ENCODE data around the gene CHAT. TPM values are rescaled to one million over a fixed set of nuclear protein-coding genes. Genes with fewer than 3 reads are reported as not detected.

The CHAT gene
- total RNA-seq, 2 experiments from 2014 or later = not detected

GRCh38 chr10:49662169-49662830 is 48.5 kb downstream of the CHAT start:
- H3K9me3 Mint-ChIP-seq = peaks cover 4% of the 10 kb centered on the region

DNA sequence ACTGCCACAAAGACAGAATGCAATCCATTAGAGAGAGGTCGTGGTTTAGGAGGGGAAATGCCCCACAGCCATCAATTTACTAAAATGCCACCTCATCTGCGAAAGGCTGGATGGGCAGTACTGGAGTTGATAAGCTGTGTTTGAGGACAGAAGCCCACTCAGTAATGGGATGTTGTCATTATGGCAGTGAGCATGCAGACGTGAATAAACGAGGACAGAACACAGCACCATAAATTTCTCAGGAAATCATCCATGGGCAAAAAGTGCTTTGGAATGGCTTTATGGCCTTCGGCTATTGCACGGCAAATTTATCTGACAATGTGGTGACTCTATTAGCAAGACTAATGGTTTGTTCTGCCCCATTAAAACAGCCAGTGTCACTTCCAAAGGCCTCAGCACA is 49.8 kb downstream of the CHAT start:
- intact Hi-C loops (cut with micrococcal nuclease) = no loop called here
- H3K4me1 Mint-ChIP-seq (ENCODE audit: low read depth) = no peaks in the 10 kb centered on the region
- TF ChIP-seq, protein P1, sequence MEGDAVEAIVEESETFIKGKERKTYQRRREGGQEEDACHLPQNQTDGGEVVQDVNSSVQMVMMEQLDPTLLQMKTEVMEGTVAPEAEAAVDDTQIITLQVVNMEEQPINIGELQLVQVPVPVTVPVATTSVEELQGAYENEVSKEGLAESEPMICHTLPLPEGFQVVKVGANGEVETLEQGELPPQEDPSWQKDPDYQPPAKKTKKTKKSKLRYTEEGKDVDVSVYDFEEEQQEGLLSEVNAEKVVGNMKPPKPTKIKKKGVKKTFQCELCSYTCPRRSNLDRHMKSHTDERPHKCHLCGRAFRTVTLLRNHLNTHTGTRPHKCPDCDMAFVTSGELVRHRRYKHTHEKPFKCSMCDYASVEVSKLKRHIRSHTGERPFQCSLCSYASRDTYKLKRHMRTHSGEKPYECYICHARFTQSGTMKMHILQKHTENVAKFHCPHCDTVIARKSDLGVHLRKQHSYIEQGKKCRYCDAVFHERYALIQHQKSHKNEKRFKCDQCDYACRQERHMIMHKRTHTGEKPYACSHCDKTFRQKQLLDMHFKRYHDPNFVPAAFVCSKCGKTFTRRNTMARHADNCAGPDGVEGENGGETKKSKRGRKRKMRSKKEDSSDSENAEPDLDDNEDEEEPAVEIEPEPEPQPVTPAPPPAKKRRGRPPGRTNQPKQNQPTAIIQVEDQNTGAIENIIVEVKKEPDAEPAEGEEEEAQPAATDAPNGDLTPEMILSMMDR (IDR thresholded peaks at IDR 0.05) = no peak
- DNase-seq (no peak), ATAC-seq (no peak)
- H3K27ac Mint-ChIP-seq = no peak overlapping the region
- peaks cover 2% of the 10 kb centered on the region for H3K27me3 Mint-ChIP-seq
- POLR2A ChIA-PET = no interaction called here
- H3K9me3 Mint-ChIP-seq = peaks cover 4% of the 10 kb centered on the region
- H3K4me3 Mint-ChIP-seq = no peak overlapping the region
- CTCF ChIA-PET = no interaction called here
- peaks cover 3% of the 10 kb centered on the region for H3K36me3 Mint-ChIP-seq (ENCODE audit: low read depth)

More at GRCh38 chr10:49662169-49662830, 48.5 kb downstream of the CHAT start:
- Mint-ChIP-seq H3K27me3 (peaks cover 2% of the 10 kb centered on the region), H3K4me1 (ENCODE audit: low read depth) (no peaks in the 10 kb centered on the region), H3K27ac (no peak overlapping the region), H3K36me3 (ENCODE audit: low read depth) (peaks cover 3% of the 10 kb centered on the region), H3K4me3 (no peak overlapping the region)
- DNase-seq (no peak), ATAC-seq (no peak)
- ChIA-PET POLR2A (no interaction called here), CTCF (no interaction called here)
- TF ChIP-seq, protein P1 (IDR thresholded peaks at IDR 0.05) = no peak
- intact Hi-C loops (cut with micrococcal nuclease) = no loop called here

- TF ChIP-seq, protein P1 (IDR thresholded peaks at IDR 0.05) = no peak
- Mint-ChIP-seq H3K27ac (no peak overlapping the region), H3K4me3 (no peak overlapping the region), H3K4me1 (ENCODE audit: low read depth) (no peaks in the 10 kb centered on the region), H3K36me3 (ENCODE audit: low read depth) (peaks cover 1% of the 10 kb centered on the region), H3K27me3 (peaks cover 2% of the 10 kb centered on the region), H3K9me3 (peaks cover 3% of the 10 kb centered on the region)
- DNase-seq = no peak
- intact Hi-C loops (cut with micrococcal nuclease) = no loop called here
- no peak for ATAC-seq
- POLR2A ChIA-PET = no interaction called here
- CTCF ChIA-PET = no interaction called here
These were observed 50.4 kb downstream of the CHAT start for GRCh38 chr10:49664006-49664841.

GRCh38 chr10:49664842-49665355 is 51.1 kb downstream of the CHAT start:
- no peaks in the 10 kb centered on the region for H3K36me3 Mint-ChIP-seq (ENCODE audit: low read depth)
- no peak overlapping the region for H3K27ac Mint-ChIP-seq
- no peak for ATAC-seq

More at GRCh38 chr10:49664842-49665355, 51.1 kb downstream of the CHAT start:
- DNase-seq = no peak
- Mint-ChIP-seq H3K4me1 (ENCODE audit: low read depth) (no peaks in the 10 kb centered on the region), H3K4me3 (no peak overlapping the region), H3K27me3 (peaks cover 2% of the 10 kb centered on the region), H3K9me3 (peaks cover under 1% of the 10 kb centered on the region)
- CTCF ChIA-PET = no interaction called here
- POLR2A ChIA-PET = no interaction called here
- TF ChIP-seq, protein P1 (IDR thresholded peaks at IDR 0.05) = no peak
- intact Hi-C loops (cut with micrococcal nuclease) = no loop called here

All from activated CD8-positive, alpha-beta T cell treated with anti-CD3 and anti-CD28 coated beads for 36 hours (primary cell).